Uterus (tissue), 4 donors: Measurements from ENCODE around the gene TMEM171. TPM values are rescaled to one million over a fixed set of nuclear protein-coding genes. Genes with fewer than 3 reads are reported as not detected.

Experiments used
- DNase-seq, 2 donors: peaks; one replicate each; pipeline ENCODE4 v3.0.0-alpha.2; 2019 to 2020
- H3K27ac ChIP-seq, 2 donors: fragments of 200-600 bp; sonication (generic); 1 replicate in 1 of 2; 2 replicates in 1 of 2; pipeline ENCODE4 v1.5.1; 2016 to 2018
- H3K27me3 ChIP-seq, 2 donors: fragments of 200-600 bp; sonication (generic); one replicate each; pipeline ENCODE4 v1.5.1; 2018 to 2019; ENCODE audit warnings: control low read depth in 1 of 2
- H3K36me3 ChIP-seq, 2 donors: fragments of 200-600 bp; sonication (generic); one replicate each; pipeline ENCODE4 v1.5.1; 2019; ENCODE audit warnings: control low read depth in 1 of 2
- H3K4me1 ChIP-seq, 2 donors: fragments of 200-600 bp; sonication (generic); one replicate each; pipeline ENCODE4 v1.5.1; 2018 to 2019; ENCODE audit warnings: control low read depth in 1 of 2
- H3K4me3 ChIP-seq, 2 donors: fragments of 200-600 bp; sonication (generic); 1 replicate in 1 of 2; 2 replicates in 1 of 2; pipeline ENCODE4 v1.5.1; 2018 to 2019; ENCODE audit warnings: mild to moderate bottlenecking in 1 of 2
- H3K9me3 ChIP-seq, 2 donors: fragments of 200-600 bp; sonication (generic); one replicate each; pipeline ENCODE4 v1.5.1; 2019; ENCODE audit warnings: control low read depth in 1 of 2
- POLR2A ChIP-seq, 2 donors: fragments of 450-650 bp; IDR thresholded peaks; one replicate each; pipeline ENCODE4 v1.6.1; 2016; ENCODE audit warnings: antibody characterized with exemption in 2 of 2, mild to moderate bottlenecking in 1 of 2, moderate library complexity in 1 of 2
- intact Hi-C: fragments of 100-400 bp; cut with DNase I; formaldehyde crosslinking; loops from one replicate; pipeline ENCODE4 v1.15.1; 2023; ENCODE audit warnings: low total_unique reads
- total RNA-seq, 4 donors: library from RNA; depleted of rRNA in 3 of 4; stranded (reverse); fragments of >200 nt in 3 of 4; gene quantifications; one replicate each; pipeline versions ENCODE4 v1.1.0 to v1.2.4, GENCODE V29; 2014 to 2023
- TF ChIP-seq, protein P1 (sequence below), 4 experiments: fragments of 200-600 bp in 2 of 4; fragments of 450-650 bp in 2 of 4; sonication (generic) in 2 of 4; IDR thresholded peaks; one replicate each; pipeline ENCODE4 v1.5.1; 2016 to 2019; ENCODE audit warnings: antibody characterized with exemption in 4 of 4, mild to moderate bottlenecking in 2 of 4, moderate library complexity in 1 of 4
- donor health status: DM: yes; HTN: yes; CAD: no.

Gene TMEM171
- total RNA-seq, 4 donors from 2014 or later, result not detected

DNA sequence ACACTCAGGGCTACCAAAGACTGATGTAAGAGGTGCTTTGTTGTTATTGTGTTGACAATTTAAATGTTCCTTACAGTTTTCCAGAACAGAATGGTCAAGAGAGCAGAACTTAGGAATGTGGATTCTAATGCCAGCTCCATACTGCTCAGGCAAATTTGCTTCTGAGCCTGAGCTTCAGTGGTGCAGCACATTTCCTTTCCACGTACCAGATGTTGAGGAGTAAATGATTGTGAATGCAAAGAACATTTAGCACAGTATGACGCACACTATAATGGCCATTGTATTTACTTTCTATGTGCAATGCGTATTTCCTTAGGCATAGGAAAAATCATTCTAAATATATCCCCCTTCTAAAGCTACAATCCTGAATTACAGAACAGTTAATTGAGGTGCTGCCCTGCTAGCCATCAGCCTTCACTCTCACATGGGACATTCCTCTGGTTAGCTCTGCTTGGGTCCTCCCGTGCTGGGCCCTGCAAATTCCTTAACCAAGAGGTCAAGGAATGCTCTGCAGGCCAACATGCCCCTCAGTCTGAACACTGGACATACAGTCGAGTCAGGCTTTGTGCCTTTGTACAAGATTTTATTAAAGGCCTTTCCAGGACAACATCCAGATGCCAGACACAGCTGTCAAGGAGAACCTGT, 31.5 kb downstream of the TMEM171 start:
- DNase-seq, result no peak
- Histone ChIP-seq H3K36me3 (no peaks in the 10 kb centered on the region), H3K9me3 (no peaks in the 10 kb centered on the region), H3K4me1 (no peaks in the 10 kb centered on the region), H3K27me3 (no peaks in the 10 kb centered on the region), H3K27ac (no peak overlapping the region), H3K4me3 (no peak overlapping the region)
- TF ChIP-seq POLR2A (IDR thresholded peaks at IDR 0.05), result no peak
- TF ChIP-seq, protein P1, sequence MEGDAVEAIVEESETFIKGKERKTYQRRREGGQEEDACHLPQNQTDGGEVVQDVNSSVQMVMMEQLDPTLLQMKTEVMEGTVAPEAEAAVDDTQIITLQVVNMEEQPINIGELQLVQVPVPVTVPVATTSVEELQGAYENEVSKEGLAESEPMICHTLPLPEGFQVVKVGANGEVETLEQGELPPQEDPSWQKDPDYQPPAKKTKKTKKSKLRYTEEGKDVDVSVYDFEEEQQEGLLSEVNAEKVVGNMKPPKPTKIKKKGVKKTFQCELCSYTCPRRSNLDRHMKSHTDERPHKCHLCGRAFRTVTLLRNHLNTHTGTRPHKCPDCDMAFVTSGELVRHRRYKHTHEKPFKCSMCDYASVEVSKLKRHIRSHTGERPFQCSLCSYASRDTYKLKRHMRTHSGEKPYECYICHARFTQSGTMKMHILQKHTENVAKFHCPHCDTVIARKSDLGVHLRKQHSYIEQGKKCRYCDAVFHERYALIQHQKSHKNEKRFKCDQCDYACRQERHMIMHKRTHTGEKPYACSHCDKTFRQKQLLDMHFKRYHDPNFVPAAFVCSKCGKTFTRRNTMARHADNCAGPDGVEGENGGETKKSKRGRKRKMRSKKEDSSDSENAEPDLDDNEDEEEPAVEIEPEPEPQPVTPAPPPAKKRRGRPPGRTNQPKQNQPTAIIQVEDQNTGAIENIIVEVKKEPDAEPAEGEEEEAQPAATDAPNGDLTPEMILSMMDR (IDR thresholded peaks at IDR 0.05), result no peak
- intact Hi-C loops, result no loop called here

DNA sequence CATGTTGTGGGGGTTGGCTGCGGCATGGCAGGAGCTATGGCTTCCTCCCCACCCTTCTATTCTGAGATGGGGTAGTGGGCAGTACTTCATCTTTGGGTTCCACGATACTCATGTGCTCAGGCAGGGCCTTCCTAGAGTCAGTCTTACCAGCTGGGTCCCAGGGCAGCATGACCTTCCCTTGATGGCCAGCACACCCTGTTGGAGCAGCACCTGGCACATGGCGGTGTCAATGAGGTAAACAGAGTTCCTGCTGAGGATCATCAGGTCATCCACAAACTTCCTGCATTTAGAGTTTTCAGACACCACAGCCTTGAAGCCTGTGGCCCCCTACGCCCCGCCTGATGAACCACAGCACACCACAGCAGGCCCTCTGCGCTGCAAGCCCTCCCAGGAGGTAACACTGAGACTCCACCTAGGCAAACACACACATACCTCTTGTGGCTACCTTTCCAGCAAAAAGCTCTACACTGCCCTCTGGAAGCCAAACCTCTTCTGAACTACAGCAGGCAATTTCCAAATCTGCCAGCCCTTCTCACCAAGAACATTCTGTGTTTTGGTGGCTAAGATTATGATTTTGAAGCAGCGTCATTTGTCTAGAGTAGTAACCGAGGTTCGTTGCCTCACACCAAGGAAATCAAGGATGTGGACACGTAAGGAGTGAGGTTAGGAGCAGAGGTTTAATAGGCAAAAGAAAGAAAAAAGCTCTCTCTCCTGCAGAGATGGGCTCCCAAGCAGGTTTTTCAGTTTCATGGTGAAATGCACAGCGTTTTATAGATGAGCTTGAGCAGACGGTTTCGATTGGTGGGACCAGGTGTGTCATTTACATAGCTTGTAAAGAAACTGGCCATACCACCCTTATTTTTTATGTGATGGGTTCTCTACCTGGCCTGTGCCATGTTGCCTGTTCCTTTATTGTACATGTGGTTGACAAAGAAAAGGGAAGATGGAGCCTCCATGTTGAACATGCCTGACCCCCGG, 32.3 kb downstream of the TMEM171 start:
- no peak for DNase-seq
- no peak overlapping the region for H3K27ac ChIP-seq
- intact Hi-C loops, result no loop called here
- no peak overlapping the region for H3K4me3 ChIP-seq
- no peaks in the 10 kb centered on the region for H3K27me3 ChIP-seq
- H3K4me1 ChIP-seq, result no peaks in the 10 kb centered on the region
- no peaks in the 10 kb centered on the region for H3K36me3 ChIP-seq
- TF ChIP-seq POLR2A (IDR thresholded peaks at IDR 0.05), result no peak
- TF ChIP-seq, protein P1 (IDR thresholded peaks at IDR 0.05), result no peak
- no peaks in the 10 kb centered on the region for H3K9me3 ChIP-seq

DNA sequence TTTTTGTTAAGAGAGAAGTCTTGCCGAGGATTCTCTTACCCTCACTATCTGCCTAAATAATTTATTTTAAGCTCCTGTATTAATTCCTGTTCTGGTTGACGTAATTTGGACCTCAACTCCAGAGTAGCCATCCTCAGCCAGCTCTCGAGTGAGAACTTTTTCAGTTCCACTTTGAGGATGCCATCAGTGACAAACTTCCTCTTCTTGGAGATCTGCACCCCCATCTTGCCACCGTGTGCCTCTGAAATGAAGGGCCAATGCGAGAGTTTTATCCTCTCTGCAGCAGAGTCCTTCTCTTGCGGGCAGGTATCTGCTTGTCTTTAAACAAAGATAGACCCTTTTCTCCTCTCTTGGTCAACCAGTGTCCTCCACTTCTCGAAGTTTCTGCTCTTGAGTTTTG, 33.1 kb downstream of the TMEM171 start:
- TF ChIP-seq, protein P1 (IDR thresholded peaks at IDR 0.05), result no peak
- no peak for TF ChIP-seq POLR2A (IDR thresholded peaks at IDR 0.05)
- intact Hi-C loops, result no loop called here

DNA sequence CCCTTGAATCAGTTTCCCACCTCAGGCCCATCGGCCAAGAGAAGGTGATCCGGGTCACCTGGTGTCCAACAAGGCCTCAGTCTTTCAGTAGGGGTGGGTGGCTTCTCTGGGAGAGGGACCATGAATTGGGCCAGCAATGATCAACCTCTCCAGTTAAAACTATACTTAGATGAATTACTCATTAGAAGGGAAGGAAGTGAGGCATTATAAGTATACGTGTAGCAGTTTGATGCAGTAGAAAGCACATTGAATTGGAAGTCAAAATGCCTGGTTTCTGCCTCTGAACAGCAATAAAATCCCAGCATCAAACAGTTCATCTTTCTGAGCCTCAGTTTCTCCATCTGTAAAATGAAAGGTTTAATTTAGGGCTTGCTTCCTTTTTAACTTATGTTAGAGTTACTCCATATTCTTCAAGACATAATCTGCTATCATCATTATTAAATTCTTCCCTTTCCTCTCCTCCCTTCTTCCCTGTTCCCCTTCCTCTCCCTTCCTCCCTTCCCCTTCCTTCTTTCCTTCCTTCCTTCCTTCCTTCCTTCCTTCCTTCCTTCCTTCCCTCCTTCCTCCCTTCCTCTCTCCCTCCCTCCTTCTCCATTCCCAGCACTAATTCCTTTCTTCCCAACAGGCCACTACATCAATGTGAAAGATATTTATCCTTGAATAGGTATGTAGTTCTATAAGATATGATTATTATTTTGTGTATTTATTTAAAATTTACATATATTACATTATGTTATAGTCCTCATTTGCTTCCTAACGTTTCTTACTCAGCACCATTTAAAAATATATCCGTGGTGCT, 34.0 kb downstream of the TMEM171 start:
- Histone ChIP-seq H3K27ac (no peak overlapping the region), H3K36me3 (no peaks in the 10 kb centered on the region), H3K9me3 (no peaks in the 10 kb centered on the region), H3K4me1 (no peaks in the 10 kb centered on the region), H3K27me3 (no peaks in the 10 kb centered on the region), H3K4me3 (no peak overlapping the region)
- intact Hi-C loops, result no loop called here
- no peak for TF ChIP-seq POLR2A (IDR thresholded peaks at IDR 0.05)
- TF ChIP-seq, protein P1 (IDR thresholded peaks at IDR 0.05), result no peak
- no peak for DNase-seq

More for the DNA sequence above, 33.1 kb downstream of the TMEM171 start:
- H3K4me1 ChIP-seq, result no peaks in the 10 kb centered on the region
- no peak overlapping the region for H3K4me3 ChIP-seq
- no peaks in the 10 kb centered on the region for H3K9me3 ChIP-seq
- H3K36me3 ChIP-seq, result no peaks in the 10 kb centered on the region
- no peak for DNase-seq
- no peaks in the 10 kb centered on the region for H3K27me3 ChIP-seq
- no peak overlapping the region for H3K27ac ChIP-seq
